Activated T-helper 17 cell treated with anti-CD3 and anti-CD28 coated beads, Interleukin-2, amount 50 U/mL, for 72 hours (primary cell): Measurements from ENCODE around the gene CCND1. TPM values are rescaled to one million over a fixed set of nuclear protein-coding genes. Genes with fewer than 3 reads are reported as not detected.

Experiments used
- ATAC-seq: fragments of 150-1000 bp; cut with Tn5 transposase; replicated peaks from 2 replicates; pipeline ENCODE4 v1.10.0; 2021; ENCODE audit warnings: mild to moderate bottlenecking, moderate library complexity
- H3K27ac Mint-ChIP-seq: one replicate; pipeline ENCODE4 v1.8.0; 2022; ENCODE audit warnings: mixed read lengths
- H3K27me3 Mint-ChIP-seq: one replicate; pipeline ENCODE4 v1.8.0; 2022; ENCODE audit warnings: mixed read lengths
- H3K36me3 Mint-ChIP-seq: one replicate; pipeline ENCODE4 v1.8.0; 2022; ENCODE audit warnings: low read depth, mild to moderate bottlenecking, mixed read lengths
- H3K4me1 Mint-ChIP-seq: one replicate; pipeline ENCODE4 v1.8.0; 2022; ENCODE audit warnings: mixed read lengths
- H3K4me3 Mint-ChIP-seq: one replicate; pipeline ENCODE4 v1.8.0; 2022; ENCODE audit warnings: mild to moderate bottlenecking, mixed read lengths
- H3K9me3 Mint-ChIP-seq: one replicate; pipeline ENCODE4 v1.8.0; 2022; ENCODE audit warnings: mixed read lengths
- total RNA-seq, 2 donors: library from RNA; stranded (reverse); gene quantifications; one replicate each; pipeline ENCODE4 v1.2.3, GENCODE V29; 2022

Gene CCND1
- total RNA-seq, 2 donors from 2014 or later = 0.82 to 3.7 TPM

- peaks cover 45% of the 10 kb centered on the region for H3K27me3 Mint-ChIP-seq
- no peak for ATAC-seq
- no peaks in the 10 kb centered on the region for H3K9me3 Mint-ChIP-seq
- no peaks in the 10 kb centered on the region for H3K36me3 Mint-ChIP-seq
- no peak overlapping the region for H3K27ac Mint-ChIP-seq
- H3K4me3 Mint-ChIP-seq = no peak overlapping the region
- no peaks in the 10 kb centered on the region for H3K4me1 Mint-ChIP-seq
Observed at GRCh38 chr11:69703453-69703767, 62.5 kb downstream of the CCND1 start.

Other genes with a start within 250 kb of the CCND1 start
- not detected for gene LINC01488, start 159.5 kb upstream of the CCND1 start, total RNA-seq
- 10 to 100 TPM; 20.4 to 25.6 TPM for gene LTO1, start 34.2 kb downstream of the CCND1 start, total RNA-seq
- not detected for gene FGF19, start 62.9 kb downstream of the CCND1 start, total RNA-seq
- gene FGF4, start 134.2 kb downstream of the CCND1 start, total RNA-seq = not detected
- gene FGF3, start 178.3 kb downstream of the CCND1 start, total RNA-seq = not detected